Activated naive CD4-positive, alpha-beta T cell treated with anti-CD3 and anti-CD28 coated beads for 36 hours (primary cell): ENCODE results near the gene TPSG1. TPM values are rescaled to one million over a fixed set of nuclear protein-coding genes. Genes with fewer than 3 reads are reported as not detected.

Experiments
- CTCF ChIA-PET: fragments of 350-600 bp; sonication (Branson Sonifier 250); formaldehyde crosslinking; loops from one replicate; lab custom pipeline; 2021; ENCODE audit warnings: antibody characterized with exemption; lab: Charles Lee
- DNase-seq: peaks from one replicate; pipeline ENCODE4 v3.0.0-alpha.2; 2020
- H3K27ac Mint-ChIP-seq: one replicate; pipeline ENCODE4 v1.8.0; 2021; ENCODE audit warnings: mild to moderate bottlenecking, mixed read lengths
- H3K27me3 Mint-ChIP-seq: one replicate; pipeline ENCODE4 v1.8.0; 2021; ENCODE audit warnings: low read depth, mixed read lengths
- H3K36me3 Mint-ChIP-seq: one replicate; pipeline ENCODE4 v1.8.0; 2021; ENCODE audit warnings: low read depth, mixed read lengths
- H3K4me1 Mint-ChIP-seq: one replicate; pipeline ENCODE4 v1.8.0; 2021; ENCODE audit warnings: low read depth, mixed read lengths
- H3K4me3 Mint-ChIP-seq: one replicate; pipeline ENCODE4 v1.8.0; 2021; ENCODE audit warnings: mild to moderate bottlenecking, moderate library complexity, mixed read lengths
- H3K9me3 Mint-ChIP-seq: one replicate; pipeline ENCODE4 v1.8.0; 2021; ENCODE audit warnings: mixed read lengths
- intact Hi-C: fragments of 100-400 bp; cut with micrococcal nuclease; formaldehyde crosslinking; loops from one replicate; pipeline ENCODE4 v1.15.1; 2023
- total RNA-seq, 2 experiments: library from RNA; stranded (reverse); gene quantifications; one replicate each; pipeline ENCODE4 v1.2.3, GENCODE V29; 2021

Gene TPSG1
- total RNA-seq, 2 experiments from 2014 or later, result not detected

GRCh38 chr16:1180549-1181403, 44.3 kb downstream of the TPSG1 start:
- Mint-ChIP-seq H3K27ac (no peak overlapping the region), H3K4me1 (no peaks in the 10 kb centered on the region), H3K4me3 (no peak overlapping the region), H3K27me3 (peaks cover 4% of the 10 kb centered on the region), H3K36me3 (no peaks in the 10 kb centered on the region), H3K9me3 (no peaks in the 10 kb centered on the region)
- DNase-seq, result no peak
- intact Hi-C loops, result no loop called here
- CTCF ChIA-PET, result no interaction called here

DNA sequence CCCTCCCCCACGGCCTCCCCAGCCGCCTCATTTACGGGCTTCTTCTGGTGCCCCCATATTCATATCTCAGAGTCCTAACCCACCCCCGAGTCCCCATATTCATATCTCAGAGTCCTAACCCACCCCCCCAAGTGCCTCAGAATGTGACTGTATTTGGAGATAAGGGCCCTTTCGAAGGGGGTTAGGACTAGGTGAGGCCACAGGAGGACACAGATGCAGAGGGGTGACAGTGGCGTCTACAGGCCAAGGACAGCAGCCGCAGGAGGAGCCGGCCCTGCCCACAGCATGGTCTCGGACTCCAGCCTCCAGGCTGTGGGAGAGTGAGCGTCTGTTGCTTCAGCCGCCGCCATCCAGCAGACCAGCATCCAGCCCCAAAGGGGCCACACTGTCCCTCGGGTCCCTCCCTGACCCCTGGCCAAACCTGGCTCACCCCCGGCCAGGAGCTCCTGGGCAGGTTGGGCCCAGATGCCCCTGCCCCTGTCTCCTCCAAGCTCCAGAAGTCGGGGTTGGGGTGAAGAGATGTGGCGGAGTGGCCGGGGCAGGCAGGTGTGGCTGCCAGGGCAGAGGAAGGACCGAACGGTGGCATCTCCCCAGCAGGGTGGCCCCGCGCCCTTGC, 46.7 kb downstream of the TPSG1 start:
- H3K4me1 Mint-ChIP-seq, result no peaks in the 10 kb centered on the region
- no peaks in the 10 kb centered on the region for H3K36me3 Mint-ChIP-seq
- intact Hi-C loops, result no loop called here
- H3K4me3 Mint-ChIP-seq, result no peak overlapping the region
- no peak overlapping the region for H3K27ac Mint-ChIP-seq
- no peak for DNase-seq
- H3K27me3 Mint-ChIP-seq, result peaks cover 4% of the 10 kb centered on the region
- no peaks in the 10 kb centered on the region for H3K9me3 Mint-ChIP-seq
- CTCF ChIA-PET, result no interaction called here

DNA sequence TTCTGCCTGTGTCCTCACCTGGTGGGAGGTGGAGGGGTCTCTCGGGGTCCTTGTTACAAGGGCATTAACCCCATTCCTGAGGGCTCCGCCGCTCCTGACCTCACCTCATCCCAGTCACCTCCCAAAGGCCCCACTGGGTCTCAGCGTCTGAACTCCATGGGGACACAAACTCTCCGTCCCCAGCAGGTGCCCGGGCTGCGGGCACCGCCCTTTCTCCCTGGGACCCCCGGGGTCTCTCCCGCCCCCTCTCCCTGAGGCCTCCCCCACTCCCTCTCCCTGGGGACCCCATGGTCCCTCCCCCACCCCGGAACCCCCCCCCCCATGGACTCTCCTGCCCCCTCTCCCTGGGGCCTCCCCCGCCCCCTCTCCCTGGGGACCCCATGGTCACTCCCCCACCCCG, 47.3 kb downstream of the TPSG1 start:
- H3K4me3 Mint-ChIP-seq, result no peak overlapping the region
- CTCF ChIA-PET, result no interaction called here
- H3K9me3 Mint-ChIP-seq, result no peaks in the 10 kb centered on the region
- peaks cover 4% of the 10 kb centered on the region for H3K27me3 Mint-ChIP-seq
- no peak overlapping the region for H3K27ac Mint-ChIP-seq
- intact Hi-C loops, result no loop called here
- no peaks in the 10 kb centered on the region for H3K4me1 Mint-ChIP-seq
- no peaks in the 10 kb centered on the region for H3K36me3 Mint-ChIP-seq
- no peak for DNase-seq

- intact Hi-C loops, result no loop called here
- Mint-ChIP-seq H3K27ac (no peak overlapping the region), H3K4me3 (no peak overlapping the region), H3K4me1 (no peaks in the 10 kb centered on the region), H3K9me3 (no peaks in the 10 kb centered on the region), H3K36me3 (no peaks in the 10 kb centered on the region), H3K27me3 (peaks cover 4% of the 10 kb centered on the region)
- CTCF ChIA-PET, result no interaction called here
- no peak for DNase-seq
Measured at GRCh38 chr16:1177053-1177452, 48.0 kb downstream of the TPSG1 start.

GRCh38 chr16:1176280-1176897, 48.7 kb downstream of the TPSG1 start:
- CTCF ChIA-PET, result no interaction called here
- Mint-ChIP-seq H3K27me3 (no peaks in the 10 kb centered on the region), H3K9me3 (no peaks in the 10 kb centered on the region), H3K4me3 (no peak overlapping the region), H3K27ac (no peak overlapping the region), H3K4me1 (no peaks in the 10 kb centered on the region), H3K36me3 (no peaks in the 10 kb centered on the region)
- intact Hi-C loops, result no loop called here
- DNase-seq, result no peak

- Mint-ChIP-seq H3K27ac (no peak overlapping the region), H3K4me3 (no peak overlapping the region), H3K36me3 (no peaks in the 10 kb centered on the region), H3K4me1 (no peaks in the 10 kb centered on the region), H3K27me3 (no peaks in the 10 kb centered on the region), H3K9me3 (no peaks in the 10 kb centered on the region)
- no peak for DNase-seq
- intact Hi-C loops, result no loop called here
- CTCF ChIA-PET, result no interaction called here
Measured at GRCh38 chr16:1175566-1176279, 49.3 kb downstream of the TPSG1 start.

GRCh38 chr16:1174477-1175357, 50.4 kb downstream of the TPSG1 start:
- H3K4me1 Mint-ChIP-seq, result no peaks in the 10 kb centered on the region
- intact Hi-C loops, result no loop called here
- H3K9me3 Mint-ChIP-seq, result no peaks in the 10 kb centered on the region
- H3K36me3 Mint-ChIP-seq, result no peaks in the 10 kb centered on the region
- CTCF ChIA-PET, result no interaction called here
- no peak overlapping the region for H3K4me3 Mint-ChIP-seq
- H3K27me3 Mint-ChIP-seq, result no peaks in the 10 kb centered on the region
- no peak overlapping the region for H3K27ac Mint-ChIP-seq
- no peak for DNase-seq

DNA sequence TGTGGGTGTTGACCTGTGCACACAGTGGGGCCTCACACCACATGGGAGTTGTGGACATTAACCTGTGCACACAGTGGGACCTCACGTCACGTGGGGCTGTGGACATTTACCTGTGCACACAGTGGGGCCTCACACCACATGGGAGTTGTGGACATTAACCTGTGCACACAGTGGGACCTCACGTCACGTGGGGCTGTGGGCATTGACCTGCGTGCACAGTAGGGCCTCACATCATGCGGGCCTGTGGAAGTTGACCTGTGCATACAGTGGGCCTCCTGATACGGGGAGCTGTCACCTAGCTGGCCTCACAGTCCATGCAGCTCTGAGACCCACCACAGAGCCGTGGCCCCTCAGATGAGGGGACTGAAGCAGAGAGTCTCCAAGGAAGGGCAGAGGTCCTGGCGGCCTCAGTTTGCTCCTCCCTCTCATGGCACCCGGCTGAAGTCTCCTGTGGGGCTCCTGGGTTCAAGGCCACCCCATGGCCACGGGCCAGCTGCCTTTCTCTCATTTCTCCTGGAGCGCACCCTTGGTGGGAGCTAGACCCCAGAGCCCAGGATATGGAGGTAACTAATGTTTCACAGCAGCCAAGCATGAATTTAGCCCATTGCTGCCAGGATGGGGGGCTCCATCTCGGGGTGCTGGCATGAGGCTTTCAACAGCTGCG, 51.1 kb downstream of the TPSG1 start:
- H3K9me3 Mint-ChIP-seq, result no peaks in the 10 kb centered on the region
- no peak overlapping the region for H3K4me3 Mint-ChIP-seq
- no peaks in the 10 kb centered on the region for H3K36me3 Mint-ChIP-seq
- H3K4me1 Mint-ChIP-seq, result no peaks in the 10 kb centered on the region
- CTCF ChIA-PET, result no interaction called here
- intact Hi-C loops, result no loop called here
- H3K27me3 Mint-ChIP-seq, result no peaks in the 10 kb centered on the region
- no peak for DNase-seq
- H3K27ac Mint-ChIP-seq, result no peak overlapping the region

- Mint-ChIP-seq H3K27ac (no peak overlapping the region), H3K9me3 (no peaks in the 10 kb centered on the region), H3K27me3 (no peaks in the 10 kb centered on the region), H3K4me3 (no peak overlapping the region), H3K4me1 (no peaks in the 10 kb centered on the region), H3K36me3 (no peaks in the 10 kb centered on the region)
- intact Hi-C loops, result no loop called here
- DNase-seq, result no peak
- CTCF ChIA-PET, result no interaction called here
Measured at GRCh38 chr16:1172651-1173050, 52.4 kb downstream of the TPSG1 start.

- intact Hi-C loops, result no loop called here
- no peak for DNase-seq
- Mint-ChIP-seq H3K4me1 (no peaks in the 10 kb centered on the region), H3K36me3 (no peaks in the 10 kb centered on the region), H3K4me3 (no peak overlapping the region), H3K27ac (no peak overlapping the region), H3K27me3 (no peaks in the 10 kb centered on the region), H3K9me3 (no peaks in the 10 kb centered on the region)
- CTCF ChIA-PET, result no interaction called here
Measured at GRCh38 chr16:1171854-1172428, 53.1 kb downstream of the TPSG1 start.
